ENCODE measurements around the gene TINCR.

DNA sequence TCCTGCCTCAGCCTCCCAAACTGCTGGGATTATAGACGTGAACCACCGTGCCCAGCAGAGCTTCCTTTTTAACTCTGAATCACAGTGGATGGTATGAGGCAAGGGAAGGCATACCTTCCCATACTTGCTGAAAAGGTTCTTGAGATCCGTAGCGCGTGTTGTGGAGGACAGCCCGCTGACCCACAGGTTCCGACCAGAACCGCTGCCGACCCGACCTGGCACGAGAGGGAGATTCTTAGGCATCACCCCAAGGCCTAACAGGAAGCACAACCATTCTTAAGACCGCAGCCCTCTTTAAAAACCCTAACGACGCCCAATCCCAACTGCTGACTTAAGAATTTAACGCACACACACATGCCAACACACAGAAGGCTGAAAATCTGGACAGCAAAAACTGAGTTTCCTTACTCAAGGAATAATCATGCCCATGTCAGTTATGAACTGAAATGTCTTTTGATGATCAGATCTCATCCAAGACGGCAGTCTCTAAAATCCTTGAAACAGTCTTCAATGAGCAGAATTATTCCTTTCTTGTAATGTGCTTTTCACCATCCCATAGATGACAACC lies 42.2 kb upstream of the TINCR start:
- TF ChIP-seq, protein P1, sequence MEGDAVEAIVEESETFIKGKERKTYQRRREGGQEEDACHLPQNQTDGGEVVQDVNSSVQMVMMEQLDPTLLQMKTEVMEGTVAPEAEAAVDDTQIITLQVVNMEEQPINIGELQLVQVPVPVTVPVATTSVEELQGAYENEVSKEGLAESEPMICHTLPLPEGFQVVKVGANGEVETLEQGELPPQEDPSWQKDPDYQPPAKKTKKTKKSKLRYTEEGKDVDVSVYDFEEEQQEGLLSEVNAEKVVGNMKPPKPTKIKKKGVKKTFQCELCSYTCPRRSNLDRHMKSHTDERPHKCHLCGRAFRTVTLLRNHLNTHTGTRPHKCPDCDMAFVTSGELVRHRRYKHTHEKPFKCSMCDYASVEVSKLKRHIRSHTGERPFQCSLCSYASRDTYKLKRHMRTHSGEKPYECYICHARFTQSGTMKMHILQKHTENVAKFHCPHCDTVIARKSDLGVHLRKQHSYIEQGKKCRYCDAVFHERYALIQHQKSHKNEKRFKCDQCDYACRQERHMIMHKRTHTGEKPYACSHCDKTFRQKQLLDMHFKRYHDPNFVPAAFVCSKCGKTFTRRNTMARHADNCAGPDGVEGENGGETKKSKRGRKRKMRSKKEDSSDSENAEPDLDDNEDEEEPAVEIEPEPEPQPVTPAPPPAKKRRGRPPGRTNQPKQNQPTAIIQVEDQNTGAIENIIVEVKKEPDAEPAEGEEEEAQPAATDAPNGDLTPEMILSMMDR (IDR thresholded peaks at IDR 0.05; ENCODE audit: low read depth, low read length, poor library complexity, severe bottlenecking) = no peak
- TF ChIP-seq EZH2phosphoT487 (IDR thresholded peaks at IDR 0.05; ENCODE audit: borderline replicate concordance, low read length) = no peak

Measured in DOHH2 (cell line).